Esophagus muscularis mucosa (tissue), 4 donors: ENCODE data around the gene CCDC201. TPM values are rescaled to one million over a fixed set of nuclear protein-coding genes. Genes with fewer than 3 reads are reported as not detected.
A peak's percentile ranks its signal among the peaks of the same experiment; 100 is the strongest.

Experiments
- DNase-seq: peaks from one replicate; pipeline ENCODE4 v3.0.0-alpha.2; 2017; ENCODE audit errors: extremely low spot score
- H3K27ac ChIP-seq, 4 donors: fragments of 200-600 bp; sonication (generic); replicated peaks in 1 of 4; 1 replicate in 3 of 4; 2 replicates in 1 of 4; pipeline ENCODE4 v1.5.1; 2016 to 2019; ENCODE audit warnings: mild to moderate bottlenecking in 1 of 4
- H3K27me3 ChIP-seq, 4 donors: fragments of 200-600 bp; sonication (generic); one replicate each; pipeline versions ENCODE4 v1.5.1 to v1.6.0; 2016 to 2019
- H3K36me3 ChIP-seq, 4 donors: fragments of 200-600 bp; sonication (generic); one replicate each; pipeline ENCODE4 v1.5.1; 2016 to 2019
- H3K4me1 ChIP-seq, 4 donors: fragments of 200-600 bp; sonication (generic); one replicate each; pipeline ENCODE4 v1.5.1; 2016 to 2019
- H3K4me3 ChIP-seq, 4 donors: fragments of 200-600 bp; sonication (generic); 1 replicate in 2 of 4; 2 replicates in 2 of 4; pipeline ENCODE4 v1.5.1; 2016 to 2019; ENCODE audit warnings: mild to moderate bottlenecking in 4 of 4, moderate library complexity in 1 of 4
- H3K9me3 ChIP-seq, 4 donors: fragments of 200-600 bp; sonication (generic); 1 replicate in 3 of 4; 2 replicates in 1 of 4; pipeline ENCODE4 v1.5.1; 2016 to 2019
- CTCF ChIP-seq, 3 experiments: fragments of 200-600 bp in 2 of 3; fragments of 450-650 bp in 1 of 3; sonication (generic) in 2 of 3; IDR thresholded peaks; one replicate each; pipeline ENCODE4 v1.5.1; 2017 to 2019; ENCODE audit warnings: antibody characterized with exemption in 3 of 3, mild to moderate bottlenecking in 2 of 3, moderate library complexity in 1 of 3
- EP300 ChIP-seq: sonication (generic); formaldehyde crosslinking; IDR thresholded peaks from one replicate; pipeline ENCODE4 v1.6.1; 2017; ENCODE audit warnings: antibody characterized with exemption
- POLR2A ChIP-seq: fragments of 450-650 bp; IDR thresholded peaks from one replicate; pipeline ENCODE4 v1.6.1; 2017; ENCODE audit warnings: antibody characterized with exemption, moderate library complexity, mild to moderate bottlenecking, low read depth
- POLR2AphosphoS5 ChIP-seq, 2 donors: sonication (generic); formaldehyde crosslinking; IDR thresholded peaks; one replicate each; pipeline ENCODE4 v1.6.1; 2017; ENCODE audit warnings: antibody characterized with exemption in 2 of 2
- WGBS: methylation state at CpG from one replicate; pipeline ENCODE4 v1.1.5; 2018; 5-methylcytosine and 5-hydroxymethylcytosine counted together
- intact Hi-C: fragments of 100-400 bp; cut with DNase I; formaldehyde crosslinking; loops from one replicate; pipeline ENCODE4 v1.15.1; 2023
- total RNA-seq, 4 donors: library from RNA; depleted of rRNA; stranded (reverse); fragments of >200 nt; gene quantifications; one replicate each; pipeline versions ENCODE4 v1.1.0 to v1.2.1, GENCODE V29; 2016

Gene CCDC201
- total RNA-seq, 4 donors from 2014 or later: not detected

DNA sequence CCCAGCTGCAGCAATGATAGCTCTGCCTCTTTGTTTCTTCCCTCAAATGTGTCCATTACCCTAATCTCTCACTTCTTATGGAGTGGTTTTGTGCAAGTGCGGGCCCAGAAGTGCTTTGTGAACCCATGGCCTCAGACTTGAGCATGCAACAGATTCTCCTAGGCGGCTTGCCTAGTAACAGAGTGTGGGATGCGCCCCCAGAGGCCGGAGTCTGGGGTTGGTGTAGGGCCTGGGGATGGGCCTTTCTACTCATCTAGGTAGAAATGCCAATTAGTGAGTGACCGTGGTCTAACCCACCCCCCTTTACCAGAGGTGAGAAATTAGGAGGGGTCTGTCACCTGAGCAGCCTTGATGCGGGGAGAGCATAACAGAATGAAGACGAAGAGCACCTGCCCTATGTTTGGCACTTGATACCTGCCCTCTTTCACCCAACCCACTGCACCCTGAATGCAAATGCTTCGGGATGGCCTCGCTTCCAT, 8.4 kb upstream of the CCDC201 start:
- H3K27ac ChIP-seq: no peak overlapping the region
- H3K4me1 ChIP-seq: no peaks in the 10 kb centered on the region
- peak; percentile 90 for DNase-seq
- peaks cover 0 to 35% (median 0%) of the 10 kb centered on the region in 4 donors for H3K27me3 ChIP-seq
- H3K9me3 ChIP-seq: peaks cover 0 to 24% (median 15%) of the 10 kb centered on the region in 4 donors
- no peak for TF ChIP-seq POLR2A
- TF ChIP-seq EP300: no peak
- no peak for TF ChIP-seq POLR2AphosphoS5 (IDR thresholded peaks at IDR 0.05)
- TF ChIP-seq CTCF (IDR thresholded peaks at IDR 0.05): no peak
- no peaks in the 10 kb centered on the region for H3K36me3 ChIP-seq
- 89% methylated on average over 9 of the region's 9 CpGs for WGBS
- H3K4me3 ChIP-seq: no peak overlapping the region
- intact Hi-C loops: no loop called here

DNA sequence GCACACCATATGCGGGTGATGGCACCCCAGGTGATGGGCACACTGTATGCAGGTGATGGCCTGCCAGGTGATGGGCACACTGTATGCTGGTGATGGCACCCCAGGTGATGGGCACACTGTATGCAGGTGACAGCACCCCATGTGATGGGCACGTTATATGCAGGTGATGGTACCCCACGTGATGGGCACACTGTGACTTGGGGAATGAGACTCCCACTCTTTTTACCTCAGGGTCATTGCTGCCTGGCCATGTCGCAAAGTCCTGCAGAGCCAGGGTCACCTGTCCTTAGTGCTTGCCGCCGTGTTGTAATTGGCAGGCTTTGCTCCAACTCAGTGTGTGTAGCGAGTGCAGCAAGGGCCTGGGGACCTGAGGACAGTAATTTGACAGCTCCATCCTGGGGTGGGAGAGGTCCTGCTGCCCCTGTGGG, 7.6 kb upstream of the CCDC201 start:
- no peak for TF ChIP-seq POLR2AphosphoS5 (IDR thresholded peaks at IDR 0.05)
- TF ChIP-seq EP300: no peak
- TF ChIP-seq CTCF (IDR thresholded peaks at IDR 0.05): no peak
- no peak for TF ChIP-seq POLR2A
- peaks cover 0 to 24% (median 15%) of the 10 kb centered on the region in 4 donors for H3K9me3 ChIP-seq
- H3K27me3 ChIP-seq: peaks cover 0 to 28% (median 0%) of the 10 kb centered on the region in 4 donors
- H3K27ac ChIP-seq: no peak overlapping the region
- intact Hi-C loops: no loop called here
- DNase-seq: peak; percentile 45
- H3K4me3 ChIP-seq: no peak overlapping the region
- H3K4me1 ChIP-seq: no peaks in the 10 kb centered on the region
- no peaks in the 10 kb centered on the region for H3K36me3 ChIP-seq
- 86% methylated on average over 6 of the region's 7 CpGs for WGBS

- Histone ChIP-seq H3K9me3 (peaks cover 0 to 24% (median 15%) of the 10 kb centered on the region in 4 donors), H3K36me3 (no peaks in the 10 kb centered on the region), H3K4me3 (no peak overlapping the region), H3K27ac (no peak overlapping the region), H3K27me3 (peaks cover 0 to 13% (median 0%) of the 10 kb centered on the region in 4 donors), H3K4me1 (no peaks in the 10 kb centered on the region)
- intact Hi-C loops: no loop called here
- TF ChIP-seq POLR2A: no peak
- no peak for TF ChIP-seq POLR2AphosphoS5 (IDR thresholded peaks at IDR 0.05)
- TF ChIP-seq CTCF (IDR thresholded peaks at IDR 0.05): no peak
- no peak for DNase-seq
- WGBS: 61% methylated on average over 3 of the region's 3 CpGs
Observed at GRCh38 chr7:45878457-45879144, 5.7 kb upstream of the CCDC201 start.

DNA sequence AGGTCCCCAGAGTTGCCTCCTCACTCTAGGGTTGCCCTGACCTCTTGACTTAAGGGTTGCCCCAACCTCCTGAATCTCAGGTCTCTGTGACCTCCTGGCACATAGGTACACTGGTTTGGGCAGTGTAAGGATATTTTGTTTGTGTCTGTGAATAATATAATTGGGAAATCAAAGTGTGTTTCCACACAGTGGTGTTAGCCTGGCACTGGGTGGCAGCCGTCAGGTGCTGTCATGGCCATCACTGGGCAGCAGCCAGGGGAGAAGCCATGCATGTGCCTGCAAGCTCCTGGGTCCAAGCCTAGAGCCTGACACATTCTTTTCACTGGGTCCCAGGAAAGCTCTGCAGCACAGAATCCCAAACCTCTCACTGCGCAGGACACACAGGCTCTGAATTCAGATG, 3.6 kb upstream of the CCDC201 start:
- Histone ChIP-seq H3K27ac (no peak overlapping the region), H3K36me3 (no peaks in the 10 kb centered on the region), H3K4me1 (no peaks in the 10 kb centered on the region), H3K4me3 (no peak overlapping the region), H3K27me3 (no peaks in the 10 kb centered on the region), H3K9me3 (peaks cover 0 to 24% (median 15%) of the 10 kb centered on the region in 4 donors)
- DNase-seq: no peak
- TF ChIP-seq CTCF (IDR thresholded peaks at IDR 0.05) (no peak), POLR2AphosphoS5 (IDR thresholded peaks at IDR 0.05) (no peak), POLR2A (no peak), EP300 (no peak)
- 100% methylated on average over 1 of the region's 2 CpGs for WGBS
- intact Hi-C loops: no loop called here
